ENCODE measurements around the gene PPIH.
"Not testable (repeated sequence)": the region's sequence is repeated elsewhere in the genome, so short reads cannot be mapped to it uniquely, and the experiment has no call there.

The PPIH gene

GRCh38 chr1:42725820-42726219 lies 67.6 kb downstream of the PPIH start:
- POLR2A ChIA-PET; H3K36me3 ChIP-seq (ENCODE audit: control insufficient read depth in 2 of 2, insufficient read depth in 1 of 2, low read length in 2 of 2); H3K4me3 ChIP-seq (ENCODE audit: low read depth, low read length); H3K9me3 ChIP-seq (ENCODE audit: control insufficient read depth, insufficient read depth, low read depth, low read length); H3K27ac ChIP-seq (ENCODE audit: extremely low read depth, low read depth, low read length); H3K4me1 ChIP-seq (ENCODE audit: control insufficient read depth, insufficient read depth, low read length): not testable (repeated sequence)
- CTCF ChIA-PET = interaction anchor here (0.6 to 0.7 kb wide), 2 partner anchors 186 to 467 kb away, joined by 3 to 4 read pairs; no protein-coding TSS in a partner anchor
